Endothelial cell of umbilical vein (primary cell): ENCODE results near the gene ACIN1. TPM values are rescaled to one million over a fixed set of nuclear protein-coding genes. Genes with fewer than 3 reads are reported as not detected.

ENCODE experiments used
- BruUV-seq: library from RNA; stranded (reverse); fragments of 400-500 nt; replicated peaks from 2 replicates; lab custom pipeline; 2021; lab: Mats Ljungman, UMichigan
- CTCF ChIA-PET: fragments of 300-600, 350-600 bp; sonication (Branson Sonifier 250); formaldehyde crosslinking; loops from one replicate; lab custom pipeline; 2021; ENCODE audit warnings: antibody characterized with exemption, inconsistent platforms; lab: Charles Lee
- POLR2A ChIA-PET: fragments of 300-600, 350-600 bp; sonication (Branson Sonifier 250); formaldehyde crosslinking; loops from one replicate; lab custom pipeline; 2021; ENCODE audit warnings: antibody characterized with exemption, inconsistent platforms; lab: Charles Lee
- DNase-seq: peaks from one replicate; pipeline ENCODE4 v3.0.0-alpha.2; 2011; ENCODE audit warnings: low read depth, low spot score
- FAIRE-seq: peaks from 2 replicates; lab custom pipeline; 2011; peaks lifted over from hg19 to GRCh38; lab: Jason Lieb, UNC
- H2AFZ ChIP-seq: 2 replicates; pipeline ENCODE4 v1.6.0; 2012; ENCODE audit warnings: low read depth, low read length, control low read depth, inconsistent platforms
- H3K27ac ChIP-seq: 2 replicates; pipeline ENCODE4 v1.5.1; 2011; ENCODE audit warnings: low read depth, mild to moderate bottlenecking, control low read depth, low read length, moderate library complexity; ENCODE audit not compliant: insufficient read depth
- H3K27me3 ChIP-seq, 2 experiments: 2 replicates each; pipeline versions ENCODE4 v1.6.0 to v1.6.1; 2011; ENCODE audit warnings: low read length in 2 of 2, mixed read lengths in 1 of 2; ENCODE audit not compliant: control insufficient read depth in 2 of 2, insufficient read depth in 2 of 2
- H3K36me3 ChIP-seq, 2 experiments: 2 replicates in 1 of 2; 3 replicates in 1 of 2; pipeline ENCODE4 v1.5.1; 2011; ENCODE audit warnings: low read length in 2 of 2, mild to moderate bottlenecking in 1 of 2, moderate library complexity in 1 of 2; ENCODE audit not compliant: control insufficient read depth in 2 of 2, insufficient read depth in 2 of 2; ENCODE audit errors: extremely low read depth in 1 of 2
- H3K4me1 ChIP-seq: 3 replicates; pipeline ENCODE4 v1.5.1; 2011; ENCODE audit warnings: mild to moderate bottlenecking, low read length; ENCODE audit not compliant: control insufficient read depth, insufficient read depth; ENCODE audit errors: extremely low read depth
- H3K4me2 ChIP-seq: 2 replicates; pipeline ENCODE4 v1.6.1; 2011; ENCODE audit warnings: low read length, control low read depth, mixed read lengths; ENCODE audit not compliant: insufficient read depth
- H3K4me3 ChIP-seq, 3 experiments: fragments of 200-600 bp in 1 of 3; sonication (generic), shearing (Covaris generic) in 1 of 3; replicated peaks in 1 of 3; 2 replicates each; pipeline ENCODE4 v1.5.1; 2011 to 2016; ENCODE audit warnings: control low read depth in 3 of 3, low read length in 3 of 3, mild to moderate bottlenecking in 2 of 3, inconsistent platforms in 1 of 3, low read depth in 1 of 3, moderate library complexity in 1 of 3; ENCODE audit not compliant: insufficient read depth in 1 of 3
- H3K79me2 ChIP-seq: 2 replicates; pipeline ENCODE4 v1.6.0; 2012; ENCODE audit warnings: low read length, inconsistent platforms; ENCODE audit not compliant: control insufficient read depth, insufficient read depth
- H3K9ac ChIP-seq: replicated peaks from 2 replicates; pipeline ENCODE3; 2011; ENCODE audit warnings: low read length, control low read depth; ENCODE audit not compliant: insufficient read depth; ENCODE audit errors: extremely low read depth
- H3K9me1 ChIP-seq: replicated peaks from 3 replicates; pipeline ENCODE4 v1.6.0; 2011; ENCODE audit warnings: mild to moderate bottlenecking, low read length; ENCODE audit not compliant: control insufficient read depth, insufficient read depth; ENCODE audit errors: extremely low read depth
- H3K9me3 ChIP-seq: replicated peaks from 2 replicates; pipeline ENCODE4 v1.5.1; 2012; ENCODE audit warnings: low read length, inconsistent platforms; ENCODE audit not compliant: control insufficient read depth, insufficient read depth
- H4K20me1 ChIP-seq: replicated peaks from 2 replicates; pipeline ENCODE3; 2011; ENCODE audit warnings: mild to moderate bottlenecking, low read length; ENCODE audit not compliant: control insufficient read depth, insufficient read depth; ENCODE audit errors: extremely low read depth
- CTCF ChIP-seq, 2 donors: IDR thresholded peaks; 1 replicate in 1 of 2; 2 replicates in 1 of 2; pipeline ENCODE4 v1.5.1; 2011; ENCODE audit warnings: low read length in 2 of 2, mild to moderate bottlenecking in 2 of 2, moderate library complexity in 2 of 2, control low read depth in 1 of 2, inconsistent platforms in 1 of 2, low read depth in 1 of 2; ENCODE audit not compliant: insufficient read depth in 1 of 2; ENCODE audit errors: extremely low read depth in 1 of 2
- EZH2 ChIP-seq: IDR thresholded peaks from 2 replicates; pipeline ENCODE4 v1.6.1; 2012; ENCODE audit warnings: borderline replicate concordance, low read depth, mild to moderate bottlenecking, moderate library complexity, low read length, inconsistent platforms; ENCODE audit not compliant: severe bottlenecking
- GATA2 ChIP-seq: IDR thresholded peaks from 2 replicates; pipeline ENCODE4 v1.7.0; 2011; ENCODE audit warnings: low read depth, mild to moderate bottlenecking, moderate library complexity, mixed read lengths, low read length; ENCODE audit not compliant: insufficient read length, insufficient read depth
- MYC ChIP-seq: IDR thresholded peaks from one replicate; pipeline ENCODE4 v1.6.1; 2011; ENCODE audit warnings: mild to moderate bottlenecking, low read depth, low read length
- POLR2A ChIP-seq: IDR thresholded peaks from 2 replicates; pipeline ENCODE4 v1.6.1; 2012; ENCODE audit warnings: low read depth, mild to moderate bottlenecking, control low read depth, low read length
- dilution Hi-C: fragments of 300-500 bp; cut with MboI; formaldehyde crosslinking; loops from one replicate; pipeline ENCODE4 v1.15.0; 2019; ENCODE audit warnings: low sequenced_read_pairs; ENCODE audit not compliant: extremely low pct_ligation_motif_present
- intact Hi-C: fragments of 100-400 bp; cut with micrococcal nuclease; formaldehyde crosslinking; loops from one replicate; pipeline ENCODE4 v1.10.0; 2022
- polyA plus RNA-seq, 4 experiments: library from polyadenylated mRNA; depleted of rRNA in 3 of 4; stranded (reverse) in 3 of 4; unstranded in 1 of 4; fragments of >200 nt; gene quantifications; 2 replicates each; pipeline versions ENCODE4 v1.2.1 to v1.2.3, GENCODE V29; 2011 to 2012; ENCODE audit warnings: missing spikeins in 1 of 4
- total RNA-seq: library from RNA; stranded (reverse); gene quantifications from 2 replicates; pipeline ENCODE4 v1.2.3, GENCODE V29; 2021

Gene ACIN1
- total and polyA plus RNA-seq, 2 donors (not counting 3 experiments of a cell fraction or from before 2014, with no cell fraction given) = 146 to 240 TPM

DNA sequence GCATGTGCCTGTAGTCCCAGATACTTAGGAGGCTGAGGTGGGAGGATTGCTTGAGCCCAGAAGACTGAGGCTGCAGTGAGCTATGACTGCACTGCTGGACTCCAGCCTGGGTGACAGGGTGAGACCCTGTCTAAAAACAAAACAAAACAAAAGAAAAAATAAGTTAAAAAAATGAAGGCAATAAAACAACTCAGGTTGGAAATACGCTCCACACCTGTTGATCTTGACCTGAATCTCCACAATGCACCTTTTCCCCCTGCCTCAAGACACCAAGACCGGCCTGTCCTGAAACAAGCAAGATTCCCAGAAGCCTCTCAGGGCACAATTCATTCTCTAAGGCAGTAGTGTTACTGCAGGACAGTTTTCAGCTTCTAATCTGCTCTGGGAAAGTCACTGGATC, 44.9 kb upstream of the ACIN1 start:
- intact Hi-C loops (no loop called here), dilution Hi-C loops (no loop called here)
- Histone ChIP-seq H3K36me3 (no peaks in the 10 kb centered on the region), H3K27me3 (no peaks in the 10 kb centered on the region), H3K4me1 (peaks cover 8% of the 10 kb centered on the region), H2AFZ (no peak overlapping the region), H3K27ac (no peak overlapping the region), H4K20me1 (no peaks in the 10 kb centered on the region), H3K9ac (no peak overlapping the region), H3K79me2 (no peaks in the 10 kb centered on the region), H3K4me2 (no peak overlapping the region), H3K9me1 (no peaks in the 10 kb centered on the region), H3K9me3 (no peaks in the 10 kb centered on the region), H3K4me3 (no peak overlapping the region)
- BruUV-seq = no TSS peak
- ChIA-PET POLR2A (no interaction called here), CTCF (interaction anchor here (1.4 to 6.4 kb wide), 2 partner anchors 15 to 19 kb away, joined by 6 to 43 read pairs; no protein-coding TSS in a partner anchor)
- TF ChIP-seq CTCF (IDR thresholded peaks at IDR 0.05; ENCODE audit: extremely low read depth in 1 of 2, insufficient read depth in 1 of 2, low read depth in 1 of 2, low read length in 2 of 2) = no peak
- no peak for TF ChIP-seq GATA2
- no peak for TF ChIP-seq MYC
- TF ChIP-seq POLR2A = no peak
- no peak for TF ChIP-seq EZH2
- FAIRE-seq = no peak
- no peak for DNase-seq
